A204.1 (cell line): Measurements from ENCODE around the gene DAND5.

Experiments used
- FAIRE-seq: peaks from 2 replicates; lab custom pipeline; 2012; peaks lifted over from hg19 to GRCh38; lab: Jason Lieb, UNC

DAND5 gene

GRCh38 chr19:12969292-12969988, at the start of gene DAND5:
DAND5 (plus strand) TSS chr19:12969576; CDS start chr19:12969661, 85 bp downstream.
- no peak for FAIRE-seq

- no peak for FAIRE-seq
These were observed 48.3 kb upstream of the DAND5 start for GRCh38 chr19:12921047-12921446.

GRCh38 chr19:12922959-12923358, 46.4 kb upstream of the DAND5 start:
- no peak for FAIRE-seq

GRCh38 chr19:12924621-12925310, 44.6 kb upstream of the DAND5 start:
- no peak for FAIRE-seq

- FAIRE-seq, result no peak
These were observed 39.3 kb upstream of the DAND5 start for GRCh38 chr19:12930002-12930645.

GRCh38 chr19:12932392-12933286, 36.7 kb upstream of the DAND5 start:
- FAIRE-seq, result no peak

- FAIRE-seq, result no peak
These were observed 35.9 kb upstream of the DAND5 start, which contains the start of gene FARSA for GRCh38 chr19:12933287-12934072. FARSA (minus strand) TSS chr19:12933711; CDS start chr19:12933696, 15 bp downstream.

- FAIRE-seq, result no peak
These were observed 34.3 kb upstream of the DAND5 start for GRCh38 chr19:12935071-12935470.

GRCh38 chr19:12936582-12936981, 32.8 kb upstream of the DAND5 start:
- no peak for FAIRE-seq

GRCh38 chr19:12937093-12937926, 32.1 kb upstream of the DAND5 start:
- no peak for FAIRE-seq

- FAIRE-seq, result peak; percentile 97
These were observed 31.2 kb upstream of the DAND5 start, which contains the start of gene CALR for GRCh38 chr19:12937927-12938778. CALR (plus strand) TSS chr19:12938609; CDS start chr19:12938680, 71 bp downstream.

GRCh38 chr19:12938779-12939601, 30.4 kb upstream of the DAND5 start:
- no peak for FAIRE-seq

- FAIRE-seq, result no peak
These were observed 29.4 kb upstream of the DAND5 start for GRCh38 chr19:12939975-12940423.

GRCh38 chr19:12940897-12941296, 28.5 kb upstream of the DAND5 start:
- FAIRE-seq, result no peak

- no peak for FAIRE-seq
These were observed 25.8 kb upstream of the DAND5 start for GRCh38 chr19:12943437-12944044.

- no peak for FAIRE-seq
These were observed 25.2 kb upstream of the DAND5 start for GRCh38 chr19:12944104-12944674.

- FAIRE-seq, result no peak
These were observed 23.8 kb upstream of the DAND5 start, which contains the start of gene RAD23A for GRCh38 chr19:12945479-12946091. RAD23A (plus strand) TSS chr19:12945862; CDS start chr19:12945949, 87 bp downstream.
